ENCODE measurements around the gene FBXW4. TPM values are rescaled to one million over a fixed set of nuclear protein-coding genes. Genes with fewer than 3 reads are reported as not detected.

Gene FBXW4
- total RNA-seq, 2 donors from 2014 or later: 61.3 to 92.2 TPM

DNA sequence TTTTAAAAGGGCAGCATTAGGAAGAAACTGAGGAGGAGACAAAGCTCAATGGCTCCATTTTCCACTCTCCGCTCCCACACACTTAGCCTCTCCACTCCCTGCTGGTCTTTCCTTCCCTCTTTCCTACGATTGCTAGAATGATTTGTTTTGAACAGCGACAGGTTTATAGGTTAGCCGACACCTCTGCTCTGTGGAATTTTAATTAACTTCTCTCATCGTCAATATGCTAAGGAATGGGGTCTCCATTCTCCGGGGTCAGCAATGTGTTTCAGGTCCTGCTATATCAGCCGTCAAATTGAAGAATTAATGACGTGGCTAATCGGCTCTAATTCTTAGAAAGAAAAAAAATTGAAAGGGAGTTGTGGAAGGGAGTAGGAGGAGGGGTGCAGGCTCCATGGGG, 28.9 kb downstream of the FBXW4 start:
- Histone ChIP-seq H3K4me1 (replicated peaks) (no peaks in the 10 kb centered on the region), H3K27me3 (replicated peaks; ENCODE audit: insufficient read depth) (no peaks in the 10 kb centered on the region), H3K4me3 (no peak overlapping the region), H3K9me3 (no peaks in the 10 kb centered on the region), H3K27ac (no peak overlapping the region), H3K36me3 (peaks cover 0 to 8% of the 10 kb centered on the region in 2 donors)
- TF ChIP-seq, protein P1, sequence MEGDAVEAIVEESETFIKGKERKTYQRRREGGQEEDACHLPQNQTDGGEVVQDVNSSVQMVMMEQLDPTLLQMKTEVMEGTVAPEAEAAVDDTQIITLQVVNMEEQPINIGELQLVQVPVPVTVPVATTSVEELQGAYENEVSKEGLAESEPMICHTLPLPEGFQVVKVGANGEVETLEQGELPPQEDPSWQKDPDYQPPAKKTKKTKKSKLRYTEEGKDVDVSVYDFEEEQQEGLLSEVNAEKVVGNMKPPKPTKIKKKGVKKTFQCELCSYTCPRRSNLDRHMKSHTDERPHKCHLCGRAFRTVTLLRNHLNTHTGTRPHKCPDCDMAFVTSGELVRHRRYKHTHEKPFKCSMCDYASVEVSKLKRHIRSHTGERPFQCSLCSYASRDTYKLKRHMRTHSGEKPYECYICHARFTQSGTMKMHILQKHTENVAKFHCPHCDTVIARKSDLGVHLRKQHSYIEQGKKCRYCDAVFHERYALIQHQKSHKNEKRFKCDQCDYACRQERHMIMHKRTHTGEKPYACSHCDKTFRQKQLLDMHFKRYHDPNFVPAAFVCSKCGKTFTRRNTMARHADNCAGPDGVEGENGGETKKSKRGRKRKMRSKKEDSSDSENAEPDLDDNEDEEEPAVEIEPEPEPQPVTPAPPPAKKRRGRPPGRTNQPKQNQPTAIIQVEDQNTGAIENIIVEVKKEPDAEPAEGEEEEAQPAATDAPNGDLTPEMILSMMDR (IDR thresholded peaks at IDR 0.05): no peak
- TF ChIP-seq POLR2A (IDR thresholded peaks at IDR 0.05): no peak
- TF ChIP-seq POLR2AphosphoS5 (IDR thresholded peaks at IDR 0.05): no peak
- DNase-seq (ENCODE audit: low spot score): no peak
- intact Hi-C loops (cut with DNase I): no loop called here
- 62% methylated on average over 9 of the region's 9 CpGs for WGBS

DNA sequence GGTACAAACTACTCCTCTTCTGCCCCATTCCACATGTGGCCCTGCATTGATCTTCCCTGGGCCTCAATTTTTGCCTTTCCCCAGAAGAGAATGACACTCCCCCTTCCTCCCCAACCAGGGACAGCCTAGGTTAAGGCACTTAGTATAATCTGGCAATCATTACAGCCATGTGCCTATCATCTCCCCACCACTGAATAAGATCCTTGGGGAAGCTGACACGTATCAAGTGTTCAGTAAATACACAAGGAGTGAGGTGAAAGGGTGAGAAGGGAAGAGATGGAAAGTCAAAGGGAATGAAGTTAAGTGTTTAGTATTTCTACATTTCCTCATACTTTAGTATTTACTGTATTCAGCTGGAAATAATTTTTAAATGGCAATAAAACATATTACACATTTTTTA, 31.9 kb downstream of the FBXW4 start:
- intact Hi-C loops (cut with DNase I): no loop called here
- Histone ChIP-seq H3K27me3 (replicated peaks; ENCODE audit: insufficient read depth) (no peaks in the 10 kb centered on the region), H3K4me3 (no peak overlapping the region), H3K4me1 (replicated peaks) (no peaks in the 10 kb centered on the region), H3K9me3 (no peaks in the 10 kb centered on the region), H3K27ac (no peak overlapping the region), H3K36me3 (peaks cover 0 to 8% of the 10 kb centered on the region in 2 donors)
- TF ChIP-seq POLR2A (IDR thresholded peaks at IDR 0.05) (no peak), POLR2AphosphoS5 (IDR thresholded peaks at IDR 0.05) (no peak)
- TF ChIP-seq, protein P1 (IDR thresholded peaks at IDR 0.05): no peak
- DNase-seq (ENCODE audit: low spot score): no peak
- 86% methylated on average over 1 of the region's 1 CpG for WGBS

DNA sequence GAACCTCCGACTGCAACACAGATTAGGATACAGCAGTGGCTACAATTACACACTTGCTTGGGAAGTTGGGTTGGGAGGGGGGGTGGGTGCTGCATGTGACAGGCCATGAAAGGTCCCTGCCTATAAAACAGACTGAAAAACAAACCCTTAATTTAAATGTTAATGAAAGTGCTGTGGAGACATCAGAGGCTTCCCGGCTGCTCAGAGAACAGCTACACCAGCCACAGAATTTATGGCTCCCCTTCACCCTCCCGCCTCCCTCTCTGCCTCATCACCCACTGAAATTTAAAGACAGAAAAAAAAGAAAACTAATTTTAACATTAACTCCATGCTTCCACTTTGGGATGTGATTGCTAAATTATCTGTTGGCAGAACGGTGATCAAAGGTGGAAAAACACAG, 34.7 kb downstream of the FBXW4 start:
- H3K27ac ChIP-seq: no peak overlapping the region
- H3K4me1 ChIP-seq (replicated peaks): no peaks in the 10 kb centered on the region
- TF ChIP-seq, protein P1 (IDR thresholded peaks at IDR 0.05): no peak
- no peak for TF ChIP-seq POLR2A (IDR thresholded peaks at IDR 0.05)
- no peak for TF ChIP-seq POLR2AphosphoS5 (IDR thresholded peaks at IDR 0.05)
- no peak overlapping the region for H3K4me3 ChIP-seq
- intact Hi-C loops (cut with DNase I): no loop called here
- DNase-seq (ENCODE audit: low spot score): no peak
- H3K9me3 ChIP-seq: no peaks in the 10 kb centered on the region
- no peaks in the 10 kb centered on the region for H3K36me3 ChIP-seq
- 50% methylated on average over 4 of the region's 4 CpGs for WGBS
- no peaks in the 10 kb centered on the region for H3K27me3 ChIP-seq (replicated peaks; ENCODE audit: insufficient read depth)

DNA sequence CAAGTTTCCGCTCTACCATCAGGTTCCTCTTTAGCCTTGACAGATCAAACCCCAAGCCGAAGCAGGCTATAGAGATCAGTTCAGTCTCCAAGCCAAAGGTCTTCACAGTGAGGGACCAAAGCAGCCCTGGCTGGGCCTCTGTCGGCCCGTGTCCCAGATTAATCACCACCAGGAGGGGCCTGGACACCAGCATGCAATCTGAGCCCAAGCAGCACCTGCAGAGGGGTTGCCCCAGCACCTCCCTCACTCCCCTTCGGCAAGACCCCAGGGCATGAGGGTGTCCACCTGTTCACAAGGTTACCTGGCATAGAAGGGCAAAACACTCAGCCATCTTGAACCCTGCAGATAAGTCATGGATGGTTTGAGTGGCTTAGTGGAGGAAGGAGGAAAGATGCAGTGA, 36.0 kb downstream of the FBXW4 start:
- WGBS: 93% methylated on average over 5 of the region's 5 CpGs
- Histone ChIP-seq H3K4me1 (replicated peaks) (no peaks in the 10 kb centered on the region), H3K36me3 (no peaks in the 10 kb centered on the region), H3K27me3 (replicated peaks; ENCODE audit: insufficient read depth) (no peaks in the 10 kb centered on the region), H3K9me3 (no peaks in the 10 kb centered on the region), H3K4me3 (no peak overlapping the region), H3K27ac (no peak overlapping the region)
- TF ChIP-seq POLR2AphosphoS5 (IDR thresholded peaks at IDR 0.05): no peak
- TF ChIP-seq, protein P1 (IDR thresholded peaks at IDR 0.05): no peak
- no peak for TF ChIP-seq POLR2A (IDR thresholded peaks at IDR 0.05)
- no peak for DNase-seq (ENCODE audit: low spot score)
- intact Hi-C loops (cut with DNase I): no loop called here

DNA sequence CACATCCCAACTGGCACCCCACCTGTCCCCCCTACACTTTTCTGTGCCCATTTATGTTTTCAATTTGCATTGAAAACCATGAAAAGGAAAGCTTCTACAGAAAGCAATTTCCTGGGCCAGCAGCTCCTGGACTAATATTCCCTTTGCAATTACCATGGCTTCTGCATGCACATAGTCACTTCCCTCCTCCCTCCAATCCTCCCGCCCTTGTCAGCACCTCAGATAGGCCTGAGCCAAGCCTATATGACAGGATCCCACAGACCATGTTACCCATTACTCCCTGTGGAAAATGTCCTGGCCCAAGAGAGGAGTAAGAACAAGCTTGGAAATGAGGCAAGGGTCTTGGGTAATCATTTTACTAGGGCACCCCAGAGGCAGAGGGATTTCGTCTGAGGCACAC, 38.1 kb downstream of the FBXW4 start:
- no peak for DNase-seq (ENCODE audit: low spot score)
- WGBS: 95% methylated on average over 2 of the region's 2 CpGs
- no peaks in the 10 kb centered on the region for H3K36me3 ChIP-seq

More for the DNA sequence above, 38.1 kb downstream of the FBXW4 start:
- Histone ChIP-seq H3K9me3 (no peaks in the 10 kb centered on the region), H3K27ac (no peak overlapping the region), H3K4me3 (no peak overlapping the region), H3K4me1 (replicated peaks) (no peaks in the 10 kb centered on the region), H3K27me3 (replicated peaks; ENCODE audit: insufficient read depth) (no peaks in the 10 kb centered on the region)
- no peak for TF ChIP-seq POLR2AphosphoS5 (IDR thresholded peaks at IDR 0.05)
- TF ChIP-seq, protein P1 (IDR thresholded peaks at IDR 0.05): no peak
- no peak for TF ChIP-seq POLR2A (IDR thresholded peaks at IDR 0.05)
- intact Hi-C loops (cut with DNase I): no loop called here

Data from prostate gland (tissue), 2 donors.